Mesenteric fat pad (tissue), 1 donor: ENCODE data around the gene GRPEL2. TPM values are rescaled to one million over a fixed set of nuclear protein-coding genes. Genes with fewer than 3 reads are reported as not detected.

Experiments
- DNase-seq: peaks from one replicate; pipeline ENCODE4 v3.0.0-alpha.2; 2020; ENCODE audit warnings: low spot score
- total RNA-seq: library from RNA; stranded (reverse); fragmentation: NEBNext Ultra II Directional; extraction: Animal tissue kit (Norgen Biotek cat#: 25700); gene quantifications from one replicate; pipeline ENCODE4 v1.2.1, GENCODE V29; 2021
- donor health status: DM: yes; HTN: yes; CAD: no.

Gene GRPEL2
- total RNA-seq, 1 donor from 2014 or later: 22.7 TPM

DNA sequence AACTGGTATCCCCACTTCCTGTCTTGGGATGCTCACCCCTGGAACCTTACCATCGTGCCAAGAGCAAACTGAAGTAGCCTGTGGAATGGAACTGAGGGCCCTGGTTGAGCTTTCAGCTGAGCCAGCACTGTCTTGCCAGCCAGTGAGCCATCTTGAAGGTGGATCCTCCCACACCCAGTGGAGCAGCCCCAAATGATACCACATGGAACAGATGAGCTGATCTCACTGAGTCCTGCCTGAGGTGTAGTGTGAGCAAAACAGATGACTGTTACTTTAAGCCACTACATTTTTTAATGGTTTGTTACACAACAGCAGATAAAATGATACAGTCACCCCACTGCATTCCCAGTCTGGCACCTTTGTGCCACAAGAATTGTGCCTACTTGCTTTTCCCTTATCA is 10.4 kb downstream of the GRPEL2 start:
- no peak for DNase-seq

DNA sequence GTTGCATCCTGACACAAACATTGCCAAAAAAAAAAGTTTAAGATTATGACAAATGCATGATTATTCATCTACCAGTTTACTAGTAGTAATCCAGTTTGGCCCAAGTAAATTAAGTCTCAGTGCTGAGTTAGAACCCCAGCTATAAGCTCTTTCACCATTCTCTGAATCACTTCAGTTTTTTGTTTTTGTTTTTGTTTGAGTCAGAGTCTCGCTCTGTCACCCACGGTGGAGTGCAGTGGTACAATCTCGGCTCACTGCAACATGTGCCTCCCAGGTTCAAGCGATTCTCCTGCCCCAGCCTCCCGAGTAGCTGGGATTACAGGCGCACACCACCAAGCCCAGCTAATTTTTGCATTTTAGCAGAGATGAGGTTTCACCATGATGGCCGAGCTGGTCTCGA is 11.1 kb downstream of the GRPEL2 start:
- no peak for DNase-seq

DNA sequence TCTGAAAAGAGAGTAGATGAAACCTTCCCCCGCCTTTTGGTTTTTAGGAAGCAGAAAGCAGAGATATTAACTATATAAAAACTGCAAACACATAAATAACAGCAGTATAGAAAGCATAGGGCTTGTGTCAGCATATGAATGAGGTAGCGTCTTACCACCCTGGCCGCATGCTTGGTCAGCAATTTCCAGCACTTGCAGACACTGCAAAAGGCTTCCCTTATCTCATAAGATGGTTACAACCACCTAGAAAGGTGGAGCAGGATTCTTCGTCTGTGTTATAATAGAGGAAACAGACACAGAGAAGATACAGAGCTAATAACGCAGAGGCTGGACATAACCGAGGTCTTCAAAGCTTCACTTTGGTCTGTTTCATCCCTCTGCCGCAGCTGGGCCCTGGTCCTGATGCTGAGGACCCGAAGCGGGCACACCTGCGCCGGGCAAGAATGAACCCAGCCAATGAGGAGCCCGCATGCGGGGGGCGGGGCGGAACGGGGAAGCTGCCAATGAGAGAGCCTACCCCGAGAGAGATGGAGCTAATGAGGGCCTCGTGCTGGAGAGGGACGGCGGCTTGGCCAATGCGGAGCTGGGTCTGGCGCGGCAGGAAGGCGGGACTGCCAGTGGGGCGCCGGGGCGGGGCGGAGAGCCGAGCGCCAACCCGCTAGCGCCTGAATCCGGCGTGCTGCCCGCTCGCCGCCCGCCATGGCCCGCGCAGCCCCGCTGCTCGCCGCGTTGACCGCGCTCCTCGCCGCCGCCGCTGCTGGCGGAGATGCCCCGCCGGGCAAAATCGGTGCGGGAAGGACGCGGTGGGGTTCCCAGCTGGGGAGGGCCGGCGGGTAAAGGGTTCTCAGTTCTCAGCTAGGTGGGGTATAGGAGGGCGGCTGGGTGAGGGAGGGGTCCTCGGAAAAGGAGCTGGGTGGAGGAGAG is 12.3 kb downstream of the GRPEL2 start, which contains the start of gene PCYOX1L:
PCYOX1L (plus strand) TSS at position 677 of the 924 bp plus-strand sequence; CDS start at position 700, 23 bp downstream.
- peak; percentile 98 for DNase-seq

DNA sequence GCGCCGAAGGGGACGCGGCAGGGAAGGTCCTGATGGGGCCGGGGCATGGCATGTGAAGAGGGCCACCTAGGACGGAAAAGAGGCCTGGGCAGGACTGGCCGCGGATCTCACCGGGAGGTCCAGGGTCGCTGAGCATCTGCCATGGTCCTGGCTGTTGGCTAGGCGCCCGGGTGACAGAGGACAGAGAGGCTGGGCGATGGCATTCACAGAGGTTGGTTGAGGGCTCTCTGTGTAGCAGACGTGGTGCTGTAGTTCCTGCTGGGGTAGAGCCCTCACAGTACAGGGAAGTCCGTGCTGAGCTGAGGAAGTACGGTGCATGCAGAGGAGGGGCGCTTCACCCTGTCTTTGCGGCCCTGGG is 13.0 kb downstream of the GRPEL2 start:
- DNase-seq: no peak

DNA sequence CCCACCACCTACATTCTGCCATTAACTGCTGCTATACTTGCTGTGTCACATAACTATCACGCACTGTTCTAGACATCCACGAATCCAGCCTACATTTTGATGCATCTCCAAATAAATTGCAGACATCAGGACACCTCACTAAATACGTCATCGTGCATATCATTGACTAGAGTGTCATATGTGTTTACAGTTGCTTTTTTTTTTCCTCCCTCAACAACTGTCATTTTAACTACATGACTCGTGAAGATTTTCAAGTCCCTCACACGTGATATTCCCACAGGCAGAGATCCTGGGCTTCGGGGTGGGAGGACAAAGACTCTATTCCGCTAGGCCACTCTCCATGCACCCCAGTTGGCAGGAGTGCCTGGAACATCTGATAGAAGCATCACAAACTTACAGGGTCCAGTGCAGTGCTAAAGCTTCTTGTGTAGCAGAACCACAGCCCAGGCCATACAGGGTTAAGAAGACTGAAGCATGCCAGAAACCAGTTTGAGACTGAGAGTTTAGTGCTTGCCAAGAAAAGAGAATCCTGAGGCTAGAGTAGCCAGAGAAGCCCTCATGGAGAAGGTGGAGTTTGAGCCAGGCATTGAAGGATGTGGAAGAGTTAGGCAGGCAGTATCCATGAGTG is 13.7 kb downstream of the GRPEL2 start:
- no peak for DNase-seq

DNA sequence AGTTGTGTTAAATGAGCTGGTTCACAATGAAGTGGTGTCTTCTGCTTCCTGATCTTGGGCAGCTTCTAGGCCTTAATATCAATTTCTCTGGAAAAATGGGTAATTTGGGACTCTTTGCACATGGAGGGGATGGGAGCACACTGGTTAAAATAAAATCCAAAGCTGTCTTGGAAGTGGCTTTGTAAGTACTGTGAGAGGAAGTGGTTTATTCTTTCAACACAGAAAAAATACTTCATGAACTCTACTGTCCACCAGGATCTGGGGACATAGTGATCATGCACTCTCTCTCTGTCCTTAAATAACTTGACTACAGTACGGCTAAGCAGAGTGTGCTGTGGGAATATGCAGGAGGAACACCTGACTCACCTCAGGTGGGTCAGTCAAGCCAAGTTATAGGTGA is 15.0 kb downstream of the GRPEL2 start:
- no peak for DNase-seq

DNA sequence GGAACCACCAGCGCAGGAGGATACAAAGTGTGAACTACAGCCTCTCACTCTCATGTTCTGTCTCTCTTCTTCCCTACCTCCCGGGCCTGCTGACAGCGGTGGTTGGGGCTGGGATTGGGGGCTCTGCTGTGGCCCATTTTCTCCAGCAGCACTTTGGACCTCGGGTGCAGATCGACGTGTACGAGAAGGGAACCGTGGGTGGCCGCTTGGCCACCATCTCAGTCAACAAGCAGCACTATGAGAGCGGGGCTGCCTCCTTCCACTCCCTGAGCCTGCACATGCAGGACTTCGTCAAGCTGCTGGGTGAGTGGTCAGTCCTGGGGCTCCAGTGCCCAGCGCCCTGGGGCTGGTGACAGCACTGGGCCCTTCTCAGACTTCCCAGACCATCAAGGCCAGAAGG is 17.2 kb downstream of the GRPEL2 start:
- DNase-seq: no peak

DNA sequence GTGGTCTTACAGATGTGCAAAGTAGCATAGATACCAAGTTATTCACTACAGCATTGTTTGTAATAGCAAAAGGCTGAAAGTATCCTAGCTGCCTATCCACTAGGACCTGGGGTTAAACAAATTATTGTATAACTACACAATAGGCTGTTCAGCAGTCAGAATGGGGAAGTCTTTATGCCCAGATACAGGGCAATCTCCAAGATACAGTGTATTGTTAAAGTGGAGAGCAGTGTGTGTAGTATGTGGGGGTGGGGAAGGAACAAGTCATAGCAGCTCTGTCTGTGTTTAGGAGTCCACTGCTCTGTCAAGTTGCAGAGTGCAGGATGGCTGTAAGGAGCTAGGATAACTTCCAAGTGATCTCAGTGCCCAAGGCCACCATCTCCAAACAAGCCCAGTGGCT is 18.1 kb downstream of the GRPEL2 start:
- DNase-seq: no peak

DNA sequence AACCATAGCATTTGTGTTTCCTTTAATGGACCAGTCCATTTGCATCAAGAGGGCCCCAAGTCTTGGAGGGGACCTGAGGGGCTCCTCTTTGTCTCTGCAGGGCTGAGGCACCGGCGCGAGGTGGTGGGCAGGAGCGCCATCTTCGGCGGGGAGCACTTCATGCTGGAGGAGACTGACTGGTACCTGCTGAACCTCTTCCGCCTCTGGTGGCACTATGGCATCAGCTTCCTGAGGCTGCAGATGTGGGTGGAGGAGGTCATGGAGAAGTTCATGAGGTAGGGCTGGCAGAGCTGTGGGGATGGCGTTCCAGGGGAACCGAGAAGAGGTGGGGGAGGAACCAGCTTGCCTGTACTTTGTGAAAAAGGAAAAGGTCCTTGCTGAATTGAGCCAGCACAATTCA is 18.6 kb downstream of the GRPEL2 start:
- DNase-seq: no peak

DNA sequence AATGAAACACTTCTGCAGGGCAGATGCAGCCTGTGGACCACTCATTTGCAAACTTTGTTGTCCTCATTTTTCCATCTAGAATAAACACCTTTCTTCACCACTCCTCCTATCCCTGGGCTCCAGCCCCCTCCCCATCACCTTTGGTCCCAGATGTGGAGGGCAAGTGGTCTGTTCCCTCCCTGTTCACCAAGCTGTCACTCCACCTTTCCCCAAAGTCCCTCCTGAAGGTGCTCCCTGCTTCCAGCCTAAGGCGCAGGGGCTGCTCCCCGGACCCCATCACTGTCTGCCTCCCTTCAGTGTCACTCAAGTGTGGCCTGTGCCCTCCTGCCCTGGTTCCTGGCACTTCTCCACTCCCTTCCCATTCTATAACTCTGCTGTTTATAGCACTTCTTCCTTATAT is 19.4 kb downstream of the GRPEL2 start:
- no peak for DNase-seq

DNA sequence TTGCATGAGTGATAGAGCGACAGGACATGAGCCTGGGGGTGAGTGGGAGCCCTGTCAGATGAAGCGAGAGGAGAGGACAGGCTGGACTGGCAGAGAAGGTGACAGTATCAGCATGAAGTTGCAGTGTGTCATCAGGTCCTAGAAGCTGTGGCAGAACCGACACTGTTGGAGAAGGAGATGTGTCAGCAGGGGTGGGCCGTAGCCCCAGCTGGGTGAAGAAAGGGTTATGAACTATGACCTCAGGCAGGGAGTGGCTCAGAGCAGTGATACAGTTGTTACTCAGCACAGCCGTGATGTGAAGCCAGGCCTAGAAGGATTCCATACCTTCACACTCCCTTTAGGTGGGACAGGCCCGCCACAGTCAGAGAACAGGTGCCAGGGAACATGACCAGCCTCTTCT is 20.1 kb downstream of the GRPEL2 start:
- no peak for DNase-seq

DNA sequence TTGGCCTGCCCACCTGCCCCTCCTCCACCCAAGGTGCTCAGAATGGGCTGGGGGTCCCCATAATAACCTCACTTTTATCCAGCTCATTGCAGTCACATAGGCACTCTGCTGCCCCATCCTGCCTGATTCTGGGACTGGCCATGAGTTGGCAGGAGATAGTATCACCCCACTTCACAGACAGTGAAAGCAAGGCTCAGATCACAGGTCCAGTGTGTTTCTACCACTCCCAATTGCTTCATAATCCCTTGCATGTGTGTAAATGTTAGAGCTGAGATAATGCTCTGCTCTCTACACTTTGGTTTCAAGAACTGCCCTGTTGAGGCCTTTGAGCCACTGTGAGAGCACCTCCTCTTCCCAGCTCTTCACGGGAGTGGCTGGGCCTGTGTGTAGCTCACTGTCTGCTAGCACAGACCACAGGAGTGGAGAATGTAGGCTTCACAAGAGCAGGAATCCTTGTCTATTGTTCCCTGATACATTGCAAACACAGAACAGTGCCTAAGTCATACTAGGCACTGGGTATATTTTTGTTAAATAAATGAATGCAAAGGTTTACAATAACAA is 20.9 kb downstream of the GRPEL2 start:
- no peak for DNase-seq

DNA sequence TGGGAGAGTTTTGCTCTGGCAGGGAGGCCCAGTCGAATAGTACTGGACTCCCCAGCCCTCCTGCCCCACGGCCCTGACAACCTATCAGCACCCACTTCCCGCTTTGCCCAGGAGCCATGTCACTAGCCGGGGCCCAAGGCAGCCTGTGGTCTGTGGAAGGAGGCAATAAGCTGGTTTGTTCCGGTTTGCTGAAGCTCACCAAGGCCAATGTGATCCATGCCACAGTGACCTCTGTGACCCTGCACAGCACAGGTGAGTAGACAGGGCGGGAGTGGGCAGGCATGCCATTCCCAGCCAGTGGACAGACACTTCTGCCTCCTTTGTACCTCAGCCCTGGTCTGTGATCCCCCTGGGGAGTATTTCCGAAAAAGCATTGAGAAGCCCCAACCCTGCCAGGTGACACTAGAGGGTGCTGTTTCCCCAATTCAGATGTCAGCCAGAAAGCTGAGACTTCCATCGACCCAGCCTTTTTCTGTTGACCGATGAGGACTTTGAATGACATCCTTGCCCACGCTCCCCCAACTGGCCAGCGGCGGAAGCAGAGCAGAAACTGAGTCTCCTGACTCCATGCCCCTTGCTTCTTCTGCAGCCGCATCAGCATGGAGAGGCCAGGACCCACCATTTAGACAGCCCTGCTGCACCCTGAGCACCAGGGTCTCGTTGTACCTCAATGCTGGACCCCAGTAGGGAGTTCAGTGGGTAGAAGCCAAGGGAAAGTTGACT is 22.1 kb downstream of the GRPEL2 start:
- DNase-seq: no peak

DNA sequence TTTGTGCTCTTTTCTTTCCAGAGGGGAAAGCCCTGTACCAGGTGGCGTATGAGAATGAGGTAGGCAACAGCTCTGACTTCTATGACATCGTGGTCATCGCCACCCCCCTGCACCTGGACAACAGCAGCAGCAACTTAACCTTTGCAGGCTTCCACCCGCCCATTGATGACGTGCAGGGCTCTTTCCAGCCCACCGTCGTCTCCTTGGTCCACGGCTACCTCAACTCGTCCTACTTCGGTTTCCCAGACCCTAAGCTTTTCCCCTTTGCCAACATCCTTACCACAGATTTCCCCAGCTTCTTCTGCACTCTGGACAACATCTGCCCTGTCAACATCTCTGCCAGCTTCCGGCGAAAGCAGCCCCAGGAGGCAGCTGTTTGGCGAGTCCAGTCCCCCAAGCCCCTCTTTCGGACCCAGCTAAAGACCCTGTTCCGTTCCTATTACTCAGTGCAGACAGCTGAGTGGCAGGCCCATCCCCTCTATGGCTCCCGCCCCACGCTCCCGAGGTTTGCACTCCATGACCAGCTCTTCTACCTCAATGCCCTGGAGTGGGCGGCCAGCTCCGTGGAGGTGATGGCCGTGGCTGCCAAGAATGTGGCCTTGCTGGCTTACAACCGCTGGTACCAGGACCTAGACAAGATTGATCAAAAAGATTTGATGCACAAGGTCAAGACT is 22.8 kb downstream of the GRPEL2 start:
- no peak for DNase-seq

DNA sequence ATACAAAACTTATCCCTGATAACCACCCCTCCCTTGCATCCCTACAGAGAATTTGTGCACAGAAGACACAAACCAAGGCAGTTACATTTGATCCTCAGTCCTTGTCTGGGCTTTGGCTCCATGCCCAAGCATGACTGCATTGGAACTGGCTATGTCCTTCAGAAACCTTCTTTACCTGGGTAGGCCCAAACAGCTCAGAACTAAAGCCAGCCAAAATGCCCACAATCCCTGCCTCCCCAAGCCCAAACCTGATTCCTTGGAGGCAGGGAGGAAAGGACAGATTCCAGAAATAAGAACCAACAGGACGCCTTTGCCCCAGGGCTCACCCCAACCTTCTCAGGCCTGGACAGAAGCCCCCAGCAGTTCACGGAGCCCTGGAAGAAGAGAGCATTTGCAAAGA is 25.6 kb downstream of the GRPEL2 start:
- no peak for DNase-seq

DNA sequence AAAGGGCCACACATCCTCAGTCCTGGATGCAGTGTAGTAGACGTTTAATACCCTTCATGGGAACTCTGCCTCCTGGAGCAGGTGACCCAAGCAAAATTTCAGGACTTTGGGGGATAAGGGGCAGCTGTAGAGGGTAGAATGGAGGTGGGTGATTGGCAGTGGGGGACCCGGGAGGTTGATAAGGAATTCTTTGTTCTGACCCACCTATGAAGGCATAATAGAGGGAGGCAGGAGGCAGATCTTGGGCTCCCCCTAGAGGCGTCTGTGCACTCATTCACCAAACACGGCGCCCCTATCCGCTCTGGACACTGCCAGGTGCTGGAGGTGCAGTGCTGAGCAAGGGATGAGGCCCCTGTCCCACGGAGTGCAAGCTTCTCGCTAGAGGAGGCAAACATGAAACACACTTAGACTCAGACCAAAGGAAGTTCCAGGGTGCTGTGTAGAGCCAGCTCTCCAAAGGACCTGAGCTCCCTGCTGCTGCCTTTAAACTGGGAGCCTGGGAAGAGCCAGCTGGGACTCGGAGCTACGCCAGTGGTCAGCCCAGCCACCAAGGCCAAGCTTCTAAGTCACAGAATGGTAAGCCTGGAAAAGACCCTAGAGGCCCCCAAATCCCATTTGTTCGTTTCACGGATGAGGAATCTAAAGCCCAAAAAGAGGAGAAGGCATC is 26.1 kb downstream of the GRPEL2 start:
- DNase-seq: no peak

DNA sequence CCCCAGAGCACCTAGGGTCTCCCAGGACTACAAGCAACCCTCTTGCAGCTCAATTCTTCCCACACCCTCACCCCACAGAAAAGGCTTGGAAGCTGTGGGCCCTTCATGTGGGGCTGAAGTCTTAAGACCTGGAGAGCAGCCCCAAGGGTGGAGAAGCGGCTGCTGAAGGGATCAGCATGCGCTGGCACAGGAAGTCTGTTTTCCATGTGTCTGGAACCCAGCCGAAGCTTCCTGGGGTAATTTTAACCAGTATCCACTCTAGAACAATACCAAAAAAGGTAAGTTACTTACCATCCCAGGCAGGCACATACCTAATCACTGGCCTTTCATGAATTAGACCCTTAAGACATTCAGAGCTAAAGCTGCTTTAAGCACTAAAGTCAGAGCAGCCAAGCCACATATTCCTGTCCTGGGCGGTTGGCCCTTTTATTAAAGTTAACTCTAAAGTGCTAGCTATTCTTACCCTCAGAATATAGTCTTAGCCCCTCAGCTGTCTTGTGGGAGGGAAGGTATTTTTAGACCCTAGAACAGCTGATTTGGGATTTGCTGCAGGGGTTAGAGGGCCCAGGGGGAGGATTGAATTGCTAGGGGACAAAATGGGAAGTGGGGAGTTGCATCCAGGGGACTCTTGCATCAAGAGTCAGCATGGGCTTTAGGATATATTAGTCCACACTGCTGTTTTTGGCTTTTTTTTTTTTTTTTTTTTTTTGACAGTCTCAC is 26.9 kb downstream of the GRPEL2 start:
- DNase-seq: no peak

DNA sequence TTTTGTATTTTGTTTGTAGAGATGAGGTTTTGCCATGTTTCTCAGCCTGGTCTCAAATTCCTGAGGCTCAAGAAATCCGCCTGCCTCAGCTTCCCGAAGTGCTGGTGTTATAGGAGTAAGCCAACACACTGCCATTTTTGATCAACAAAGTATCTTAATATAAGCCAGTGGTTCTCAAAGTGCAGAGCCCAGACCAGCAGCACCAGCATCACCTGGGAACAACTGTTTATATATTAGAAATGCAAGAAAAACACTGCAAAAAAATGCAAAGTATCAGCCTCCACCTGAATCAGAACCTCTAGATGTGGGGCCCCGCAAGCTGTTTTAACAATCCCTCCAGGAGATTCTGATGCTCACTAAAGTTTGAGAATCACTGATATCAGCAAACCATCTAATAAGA is 27.6 kb downstream of the GRPEL2 start:
- no peak for DNase-seq

DNA sequence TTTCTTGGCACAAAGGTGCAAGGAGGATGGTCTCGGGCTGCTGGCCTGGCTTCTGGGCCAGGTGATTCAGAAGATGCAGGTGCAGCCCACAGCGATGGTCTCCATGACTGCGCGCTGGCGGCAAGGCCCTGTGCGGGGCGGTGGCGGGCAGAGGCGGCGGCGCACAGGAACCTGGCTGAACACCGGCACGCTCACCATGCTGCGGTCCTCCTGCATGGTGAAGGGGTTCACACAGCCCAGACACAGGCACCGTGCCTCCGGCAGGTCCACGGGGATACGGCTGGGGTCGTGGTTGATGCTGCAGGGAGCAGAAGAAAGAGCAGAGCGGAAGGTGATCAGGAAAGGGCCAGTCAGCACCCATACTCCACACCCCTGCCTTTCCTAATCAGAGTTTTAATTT is 29.0 kb downstream of the GRPEL2 start:
- no peak for DNase-seq

DNA sequence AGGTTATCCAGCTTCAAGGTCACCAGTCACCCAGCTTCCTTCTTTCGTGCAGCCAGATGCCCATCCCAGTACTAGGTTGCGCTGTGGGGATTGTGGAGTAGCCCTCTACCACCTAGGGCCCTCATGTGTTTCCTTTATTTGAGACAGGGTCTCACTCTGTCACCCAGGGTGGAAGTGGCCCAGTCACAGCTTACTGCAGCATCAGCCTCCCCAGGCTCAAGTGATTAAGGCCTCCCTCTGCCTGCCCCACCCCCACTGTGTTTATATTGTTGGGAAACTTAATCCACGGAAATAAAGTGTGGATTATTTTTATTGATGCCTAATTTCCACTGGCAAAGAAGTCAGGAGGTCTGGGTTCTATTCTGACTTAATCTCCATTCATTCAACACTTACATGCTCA is 29.5 kb downstream of the GRPEL2 start:
- DNase-seq: no peak
